Left ventricle myocardium inferior (tissue), 1 donor: ENCODE data around the gene KCP. TPM values are rescaled to one million over a fixed set of nuclear protein-coding genes. Genes with fewer than 3 reads are reported as not detected.

Experiments
- DNase-seq: peaks from one replicate; pipeline ENCODE4 v3.0.0-alpha.2; 2020
- H3K27ac ChIP-seq: fragments of 200-600 bp; replicated peaks from 2 replicates; pipeline ENCODE4 v1.8.0; 2021
- H3K27me3 ChIP-seq: fragments of 200-600 bp; 2 replicates; pipeline ENCODE4 v1.8.0; 2021; ENCODE audit warnings: low read depth
- H3K36me3 ChIP-seq: fragments of 200-600 bp; 2 replicates; pipeline ENCODE4 v1.8.0; 2021
- H3K4me1 ChIP-seq: fragments of 200-600 bp; 2 replicates; pipeline ENCODE4 v1.8.0; 2021
- H3K4me3 ChIP-seq: fragments of 200-600 bp; 2 replicates; pipeline ENCODE4 v1.8.0; 2021; ENCODE audit warnings: mild to moderate bottlenecking, moderate library complexity
- H3K9me3 ChIP-seq: fragments of 200-600 bp; replicated peaks from 2 replicates; pipeline ENCODE4 v1.8.0; 2021
- CTCF ChIP-seq: fragments of 200-600 bp; IDR thresholded peaks from 2 replicates; pipeline ENCODE4 v1.8.0; 2021; ENCODE audit warnings: antibody characterized with exemption, mild to moderate bottlenecking, borderline replicate concordance
- intact Hi-C: fragments of 100-400 bp; cut with micrococcal nuclease; formaldehyde crosslinking; loops from one replicate; pipeline ENCODE4 v1.11.0; 2022
- long read RNA-seq: library from polyadenylated mRNA; unstranded; transcript quantifications from one replicate; pipeline ENCODE4 v2.0.0, GENCODE V29; 2021
- total RNA-seq: library from RNA; stranded (reverse); fragmentation: NEBNext Ultra II Directional; extraction: Animal tissue kit (Norgen Biotek cat#: 25700); gene quantifications from one replicate; pipeline ENCODE4 v1.2.1, GENCODE V29; 2021
- donor health status: DM: no; HTN: yes; CAD: no; lungs with severe emphysema.

KCP gene
- total RNA-seq, result 0.19 TPM
- long read RNA-seq, result 0 reads

- peak within 1 kb of the TSS; percentile 19 for H3K27ac ChIP-seq
- H3K4me3 ChIP-seq, result peak within 1 kb of the TSS; percentile 53
- peaks cover 88% of the 10 kb centered on the region for H3K27me3 ChIP-seq
- no peaks in the 10 kb centered on the region for H3K9me3 ChIP-seq
- no peaks in the 10 kb centered on the region for H3K36me3 ChIP-seq
- TF ChIP-seq CTCF, result no peak
- DNase-seq, result no peak
- peaks cover 23% of the 10 kb centered on the region for H3K4me1 ChIP-seq
- intact Hi-C loops, result no loop called here
Measured at GRCh38 chr7:128910569-128910945, at the start of gene KCP. Gene KCP (minus strand): TSS chr7:128910709. CDS start chr7:128910676, 33 bp downstream.

DNA sequence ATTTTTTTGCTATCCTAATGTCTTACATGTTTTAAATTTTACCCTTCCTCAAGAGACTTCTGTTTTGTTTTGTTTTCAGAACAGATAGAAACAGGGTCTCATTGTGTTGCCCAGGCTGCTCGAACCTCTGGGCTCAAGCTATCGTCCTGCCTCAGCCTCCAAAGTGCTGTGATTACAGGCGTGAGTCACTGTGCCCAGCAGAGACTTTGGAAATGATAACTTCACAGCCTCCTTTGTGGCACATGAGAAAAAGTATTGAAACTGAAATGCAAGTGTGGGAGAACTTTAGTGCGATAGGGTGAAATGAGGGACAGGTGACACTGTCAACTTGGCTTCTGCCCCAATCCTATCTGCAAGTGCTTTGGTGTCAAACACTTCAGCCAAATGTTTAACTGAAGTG, 48.8 kb upstream of the KCP start:
- no peak for DNase-seq
- Histone ChIP-seq H3K4me3 (no peak overlapping the region), H3K27ac (no peak overlapping the region), H3K36me3 (peaks cover 90% of the 10 kb centered on the region), H3K27me3 (no peaks in the 10 kb centered on the region), H3K9me3 (no peaks in the 10 kb centered on the region), H3K4me1 (no peaks in the 10 kb centered on the region)
- intact Hi-C loops, result no loop called here
- no peak for TF ChIP-seq CTCF

- H3K9me3 ChIP-seq, result no peaks in the 10 kb centered on the region
- H3K4me1 ChIP-seq, result no peaks in the 10 kb centered on the region
- DNase-seq, result no peak
- no peak overlapping the region for H3K27ac ChIP-seq
- intact Hi-C loops, result no loop called here
- no peaks in the 10 kb centered on the region for H3K27me3 ChIP-seq
- H3K4me3 ChIP-seq, result no peak overlapping the region
- no peak for TF ChIP-seq CTCF
- H3K36me3 ChIP-seq, result peaks cover 93% of the 10 kb centered on the region
Measured at GRCh38 chr7:128955981-128956380, 45.5 kb upstream of the KCP start.

DNA sequence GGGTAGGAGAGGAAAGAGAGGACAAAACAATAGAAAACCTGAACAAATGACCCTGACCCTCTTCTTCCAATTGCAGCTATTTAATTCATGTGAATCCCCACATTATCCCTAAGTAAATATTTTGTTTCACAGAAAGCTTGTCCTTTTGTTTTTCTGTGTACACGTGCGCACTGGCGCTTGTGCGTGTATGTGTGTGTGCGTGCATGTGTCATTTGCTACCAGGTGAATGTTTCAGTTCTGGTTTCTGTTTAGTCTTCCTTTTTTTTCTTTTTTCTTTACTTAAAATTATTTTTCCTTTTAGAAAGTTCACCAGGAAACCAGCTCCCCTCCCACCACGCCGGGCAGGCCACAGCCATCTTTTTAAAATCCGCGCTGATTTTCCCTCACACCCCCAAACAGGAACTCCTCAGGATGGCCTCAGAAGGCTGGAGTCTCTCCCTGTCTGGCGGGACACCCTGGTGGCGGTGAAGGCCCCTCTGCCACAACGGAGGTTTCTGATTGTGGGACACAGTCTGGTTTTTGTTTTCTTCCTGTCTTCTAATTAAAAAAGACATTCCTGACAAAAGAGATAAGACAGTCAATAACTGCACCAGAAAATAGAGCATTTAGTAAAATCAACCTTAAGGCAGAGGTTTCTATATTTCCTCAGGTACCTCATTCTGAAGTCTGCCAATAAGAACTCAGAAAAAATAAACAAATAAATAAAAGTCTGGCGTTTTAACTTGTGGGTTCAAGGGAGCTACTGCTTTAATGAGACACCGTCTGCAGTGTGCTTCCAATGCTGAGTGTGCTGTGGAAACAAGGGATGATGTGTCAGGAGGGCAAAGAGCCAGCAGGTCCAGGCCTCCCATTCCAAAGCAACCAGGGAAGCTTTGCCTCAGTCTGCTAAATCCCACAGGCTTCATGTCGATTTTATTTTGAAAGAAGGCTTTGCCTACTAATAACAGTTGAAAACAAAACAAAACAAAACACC, 44.6 kb upstream of the KCP start:
- Histone ChIP-seq H3K9me3 (no peaks in the 10 kb centered on the region), H3K36me3 (peaks cover 90% of the 10 kb centered on the region), H3K4me3 (no peak overlapping the region), H3K4me1 (no peaks in the 10 kb centered on the region), H3K27ac (no peak overlapping the region), H3K27me3 (no peaks in the 10 kb centered on the region)
- DNase-seq, result no peak
- no peak for TF ChIP-seq CTCF
- intact Hi-C loops, result no loop called here

GRCh38 chr7:128954150-128954549, 43.6 kb upstream of the KCP start:
- Histone ChIP-seq H3K4me3 (no peak overlapping the region), H3K36me3 (peaks cover 80% of the 10 kb centered on the region), H3K27ac (no peak overlapping the region), H3K4me1 (no peaks in the 10 kb centered on the region), H3K27me3 (no peaks in the 10 kb centered on the region), H3K9me3 (no peaks in the 10 kb centered on the region)
- intact Hi-C loops, result no loop called here
- DNase-seq, result no peak
- TF ChIP-seq CTCF, result no peak
